GM04503 (cell line): Measurements from ENCODE around the gene PLA2G4F.

Source experiments
- DNase-seq: peaks from one replicate; pipeline ENCODE4 v3.0.0-alpha.2; 2012; ENCODE audit warnings: low read depth

The PLA2G4F gene

GRCh38 chr15:42148808-42149492 is 7.5 kb downstream of the PLA2G4F start:
- no peak for DNase-seq

DNA sequence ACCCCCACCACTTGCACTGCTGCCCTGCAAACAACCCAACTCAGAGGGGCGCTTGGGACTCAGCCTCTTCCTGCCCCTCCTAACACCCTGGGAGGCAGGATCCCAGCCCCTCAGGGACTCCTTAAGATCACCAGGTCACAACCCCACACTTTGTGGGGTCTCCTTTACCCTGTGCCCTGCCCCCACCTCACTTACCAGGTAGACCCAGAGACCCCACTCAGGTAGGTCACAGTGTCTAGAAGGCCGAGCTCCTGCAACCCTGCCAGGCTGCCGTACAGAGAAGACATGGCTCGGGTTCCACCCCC is 9.1 kb downstream of the PLA2G4F start:
- no peak for DNase-seq

DNA sequence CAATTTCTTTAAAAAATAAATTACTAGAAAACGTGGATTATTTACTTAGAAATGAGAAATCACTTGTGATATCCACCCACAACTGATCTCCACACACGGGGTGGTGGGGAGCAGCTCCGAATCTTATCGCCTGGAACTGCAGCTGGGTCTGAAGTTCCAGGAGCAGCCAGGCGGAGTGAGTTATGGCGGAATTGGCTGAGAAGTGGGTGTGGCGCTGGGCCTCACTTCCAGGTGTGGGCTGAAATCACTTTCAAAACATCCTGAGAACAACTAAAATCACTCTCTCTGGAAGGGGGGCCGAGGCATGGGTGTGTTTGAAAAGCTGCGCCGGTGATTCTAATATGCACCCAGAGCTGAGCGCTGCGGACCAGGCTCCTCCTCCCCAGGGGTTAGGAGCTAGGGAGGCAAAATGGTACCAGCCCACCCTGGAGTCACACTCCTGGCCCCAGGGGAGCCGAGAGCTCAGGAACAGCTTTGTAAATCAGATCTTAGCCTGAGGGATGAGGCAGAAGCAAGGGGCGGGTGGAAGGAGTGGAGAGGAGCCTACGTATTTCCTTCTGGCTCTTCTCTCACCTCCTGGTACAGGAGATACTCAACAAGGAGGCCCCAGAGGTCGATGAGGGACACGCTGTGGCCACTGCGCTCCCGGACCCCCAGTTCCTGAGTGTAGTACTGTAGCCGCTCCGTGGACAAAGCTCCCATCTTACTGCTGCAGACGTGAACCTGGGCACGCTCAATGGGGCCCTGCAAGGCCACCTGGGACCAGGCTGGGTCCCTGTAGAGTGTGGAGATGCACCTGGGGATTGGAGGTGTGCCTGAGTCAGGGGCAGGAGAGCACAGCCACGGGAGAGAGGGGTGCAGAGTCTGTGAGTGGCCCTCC is 9.6 kb downstream of the PLA2G4F start:
- DNase-seq = no peak

- DNase-seq = no peak
Observed at GRCh38 chr15:42145546-42146455, 10.6 kb downstream of the PLA2G4F start.

DNA sequence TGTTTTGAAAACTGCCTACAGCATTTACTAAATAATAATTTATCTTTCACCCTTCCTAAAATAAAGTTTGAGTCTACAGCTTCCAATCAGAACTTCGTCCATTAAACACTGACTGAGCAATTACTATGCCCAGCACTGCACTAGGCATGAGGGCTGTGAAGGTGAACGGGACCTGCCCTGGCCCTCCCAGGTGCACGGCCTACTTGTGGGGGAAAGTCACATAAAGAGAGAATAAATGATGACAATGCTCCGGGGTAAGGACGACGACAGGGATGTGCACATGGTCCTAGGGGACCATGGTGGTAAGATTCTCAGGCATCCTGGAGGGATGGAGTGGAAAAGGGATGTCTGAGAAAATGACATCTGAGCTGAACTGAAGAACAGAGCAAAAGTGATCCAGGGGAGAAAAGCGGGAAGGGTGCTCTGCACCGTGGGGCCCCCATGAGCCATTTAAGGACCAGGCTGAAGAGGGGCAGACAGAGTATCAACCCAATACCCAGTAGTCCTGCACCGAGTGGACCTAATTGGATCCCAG is 11.5 kb downstream of the PLA2G4F start:
- DNase-seq = no peak

DNA sequence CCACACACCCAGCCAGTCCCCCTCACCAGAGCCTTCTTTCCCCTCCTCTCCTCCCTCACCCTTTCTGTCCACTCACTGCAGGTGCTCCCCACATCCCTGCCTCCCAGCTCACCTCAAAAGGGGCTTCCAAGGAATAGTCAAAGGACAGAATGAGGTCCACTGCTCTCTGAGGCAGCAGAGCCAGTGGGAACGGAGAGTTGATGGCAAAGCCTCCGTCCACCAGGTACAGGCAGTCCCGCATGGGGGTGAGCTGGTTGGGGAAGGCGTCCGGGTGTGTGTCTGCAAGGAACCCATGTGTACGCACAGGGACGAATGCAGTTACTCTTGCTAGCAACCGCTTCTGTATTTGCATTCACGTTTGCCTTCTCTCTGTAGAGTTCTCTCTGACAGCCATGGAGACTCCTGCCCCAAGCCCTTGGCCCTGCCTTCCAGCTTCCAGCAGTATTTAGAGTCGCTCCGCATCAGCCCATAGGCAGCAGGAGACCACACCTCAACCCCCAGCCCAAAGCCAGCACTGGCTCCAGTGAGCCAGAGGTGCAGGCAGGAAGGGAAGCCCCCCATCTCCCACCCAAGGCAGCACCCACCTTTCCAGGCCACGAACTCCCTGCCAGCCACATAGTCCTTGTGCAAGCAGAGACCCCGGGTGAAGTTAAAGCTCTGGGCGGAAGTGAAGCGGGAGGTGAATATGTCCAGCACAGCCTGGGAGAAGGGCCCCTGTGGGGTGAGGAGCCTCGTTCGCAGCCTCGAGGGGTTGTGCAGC is 12.4 kb downstream of the PLA2G4F start:
- no peak for DNase-seq

- DNase-seq = no peak
Observed at GRCh38 chr15:42143356-42143755, 13.1 kb downstream of the PLA2G4F start.

GRCh38 chr15:42141795-42142667 is 14.4 kb downstream of the PLA2G4F start:
- no peak for DNase-seq

- DNase-seq = no peak
Observed at GRCh38 chr15:42141246-42141645, 15.2 kb downstream of the PLA2G4F start.

DNA sequence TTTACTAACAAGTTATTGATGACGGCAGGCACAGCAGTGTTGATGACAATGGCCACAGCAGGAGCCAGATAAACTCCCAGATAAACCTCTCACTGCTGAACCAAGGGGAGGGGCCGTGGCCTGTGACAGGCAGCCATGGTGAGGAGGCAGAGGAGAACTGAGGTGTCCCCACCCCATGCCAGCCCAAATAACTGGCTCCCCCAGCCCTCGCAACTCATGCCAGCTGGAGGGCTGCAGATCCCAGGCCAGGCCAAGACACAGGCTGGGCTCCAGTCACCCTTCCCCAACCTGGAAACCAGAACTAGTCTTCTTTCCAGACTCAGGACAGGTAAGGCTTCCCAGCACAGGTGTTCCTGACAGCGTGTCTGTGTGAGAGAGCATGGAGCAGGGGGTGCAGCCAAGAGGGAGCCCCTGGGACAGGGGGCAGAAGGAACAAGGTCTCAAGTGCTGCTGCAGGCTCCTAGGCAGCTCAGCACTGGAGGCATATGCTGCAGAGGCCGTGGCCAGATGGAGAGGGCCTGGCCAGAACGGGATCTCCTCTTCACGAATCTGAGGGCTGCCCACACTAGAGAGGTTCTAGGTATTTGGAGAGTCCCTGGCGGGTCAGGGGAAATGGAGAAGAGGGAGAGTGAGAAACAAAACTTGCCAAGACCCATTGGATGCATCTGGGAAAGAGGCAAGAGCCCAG is 15.9 kb downstream of the PLA2G4F start:
- DNase-seq = no peak

GRCh38 chr15:42139596-42139995 is 16.8 kb downstream of the PLA2G4F start:
- no peak for DNase-seq

- no peak for DNase-seq
Observed at GRCh38 chr15:42138968-42139386, 17.5 kb downstream of the PLA2G4F start.

GRCh38 chr15:42138411-42138810 is 18.0 kb downstream of the PLA2G4F start:
- no peak for DNase-seq

DNA sequence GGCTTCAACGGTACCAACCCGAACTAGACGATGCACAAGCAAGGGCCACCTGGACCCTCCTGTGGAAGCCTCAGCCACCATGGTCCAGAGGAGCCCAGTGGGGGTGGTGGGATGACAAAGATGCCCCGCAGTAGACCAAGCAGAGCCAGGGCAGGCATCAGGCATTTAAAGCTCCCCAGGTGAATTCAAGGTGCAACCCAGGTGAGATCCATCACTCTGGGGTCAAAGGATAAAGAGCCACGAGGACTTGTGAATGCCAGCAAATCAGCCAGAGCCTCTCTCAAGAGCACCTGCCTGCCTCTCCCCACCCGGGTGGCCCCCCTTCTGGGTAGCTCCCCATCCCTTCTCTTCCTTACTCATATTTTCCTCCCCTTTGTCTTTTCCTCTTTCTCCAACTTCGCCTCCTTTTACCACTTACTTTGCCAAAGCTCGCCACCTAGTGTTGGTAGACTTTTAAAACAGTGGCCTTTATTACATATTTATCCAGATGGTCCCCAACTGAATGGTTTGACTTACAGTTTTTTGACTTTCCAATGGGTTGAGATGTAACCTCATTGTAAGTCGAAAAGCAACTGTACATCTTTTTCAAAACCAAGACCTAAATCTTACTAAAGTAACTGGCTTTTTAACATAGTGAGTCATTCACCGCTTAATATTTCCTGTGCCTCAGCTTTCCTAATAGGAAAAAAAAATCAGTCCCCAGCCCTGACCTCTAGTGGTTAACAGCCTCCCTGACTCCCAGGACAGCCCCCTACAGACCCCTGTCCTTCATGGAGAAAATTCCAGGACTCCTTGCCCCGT is 18.8 kb downstream of the PLA2G4F start:
- no peak for DNase-seq

GRCh38 chr15:42136513-42136912 is 19.9 kb downstream of the PLA2G4F start:
- DNase-seq = no peak

DNA sequence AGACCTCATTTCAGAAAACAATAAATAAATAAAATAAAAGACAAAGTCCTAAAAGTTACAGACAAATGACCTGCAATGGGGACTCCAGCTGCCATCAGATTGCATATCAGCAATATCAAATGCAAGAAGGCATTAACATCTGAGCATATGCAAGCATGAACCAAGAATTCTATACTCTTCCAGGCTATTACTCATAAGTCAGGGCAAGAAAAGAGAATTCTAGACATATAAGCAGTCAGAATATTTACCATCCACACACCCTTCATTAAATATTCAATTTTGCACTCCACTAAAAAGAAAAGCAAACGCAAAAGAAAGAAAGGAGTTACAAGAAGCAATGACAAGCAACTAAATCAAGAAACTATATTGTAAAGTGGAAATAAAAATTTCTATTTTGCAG is 21.1 kb downstream of the PLA2G4F start:
- no peak for DNase-seq

DNA sequence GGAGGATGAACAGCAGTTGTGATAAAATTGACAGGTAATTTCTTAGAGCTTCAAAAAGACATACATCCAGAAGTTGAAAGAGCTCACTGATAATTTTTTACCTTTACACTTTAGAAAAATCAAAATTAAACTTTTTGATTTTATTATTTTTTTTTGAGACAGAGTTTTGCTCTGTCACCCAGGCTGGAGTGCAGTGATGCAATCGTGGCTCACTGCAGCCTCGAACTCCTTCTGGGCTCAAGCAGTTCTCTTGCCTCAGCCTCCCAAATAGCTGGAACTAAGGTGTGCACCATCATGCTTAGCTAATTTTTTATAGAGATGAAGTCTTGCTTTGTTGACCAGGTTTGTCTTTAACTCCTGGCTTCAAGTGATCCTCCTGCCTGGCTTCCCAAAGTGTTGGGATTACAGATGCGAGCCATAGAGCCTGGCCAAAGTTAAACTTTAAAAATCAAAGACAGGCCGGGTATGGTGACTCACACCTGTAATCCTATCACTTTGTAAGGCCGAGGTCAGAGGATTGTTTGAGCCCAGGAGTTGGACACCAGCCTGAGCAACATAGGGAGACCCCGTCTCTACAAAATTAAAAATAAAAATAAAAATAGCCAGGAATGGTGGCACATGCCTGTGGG is 21.7 kb downstream of the PLA2G4F start:
- no peak for DNase-seq

DNA sequence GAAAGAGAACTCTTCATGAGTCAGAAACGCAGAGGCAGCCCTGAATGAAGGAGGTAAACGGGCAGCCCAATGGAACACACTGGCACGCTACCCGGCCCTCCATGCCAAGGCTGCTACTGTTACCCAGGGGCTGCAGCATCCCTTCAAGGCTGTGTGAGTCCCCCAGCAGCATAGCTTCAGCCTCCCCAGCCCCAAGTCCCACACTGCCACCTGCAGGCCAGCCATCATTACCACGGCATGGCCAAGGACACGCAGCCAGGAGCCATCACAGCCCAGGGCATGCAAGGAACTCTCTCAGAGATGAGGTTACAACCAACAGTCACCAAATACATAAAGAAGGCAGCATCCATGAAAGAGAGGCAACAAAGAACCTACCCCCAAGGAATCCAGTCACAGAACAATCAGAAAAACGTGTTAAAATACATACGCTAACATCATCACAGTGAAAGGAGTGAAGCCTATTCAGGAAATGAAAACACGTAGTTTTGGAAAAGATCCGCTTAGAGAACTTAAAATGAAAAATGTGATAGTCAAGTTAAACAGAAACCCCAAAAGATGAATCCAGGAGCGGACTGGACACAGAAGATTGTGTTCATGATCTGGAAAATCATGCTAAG is 22.4 kb downstream of the PLA2G4F start:
- no peak for DNase-seq
